Ishikawa (cell line): ENCODE results near the gene FAM114A2.

Source experiments
- CEBPB ChIP-seq: IDR thresholded peaks from 2 replicates; pipeline ENCODE4 v1.6.1; 2012
- CREB1 ChIP-seq: IDR thresholded peaks from 2 replicates; pipeline ENCODE4 v1.6.1; 2012; ENCODE audit warnings: low read depth
- NFIC ChIP-seq: IDR thresholded peaks from 2 replicates; pipeline ENCODE4 v1.6.1; 2012
- TAF1 ChIP-seq: IDR thresholded peaks from 2 replicates; pipeline ENCODE4 v1.6.1; 2012; ENCODE audit warnings: low read depth, mild to moderate bottlenecking
- TEAD4 ChIP-seq: IDR thresholded peaks from 2 replicates; pipeline ENCODE4 v1.6.1; 2012
- YY1 ChIP-seq: IDR thresholded peaks from 2 replicates; pipeline ENCODE4 v1.6.1; 2012; ENCODE audit warnings: low read depth
- ZBTB7A ChIP-seq: IDR thresholded peaks from 2 replicates; pipeline ENCODE4 v1.6.1; 2012; ENCODE audit warnings: low read depth
- TF ChIP-seq, protein P1 (sequence below): IDR thresholded peaks from 2 replicates; pipeline ENCODE4 v1.6.1; 2012; ENCODE audit warnings: low read depth, mild to moderate bottlenecking
- TF ChIP-seq, protein P2 (sequence below): IDR thresholded peaks from 2 replicates; pipeline ENCODE4 v1.6.1; 2012
- TF ChIP-seq, protein P3 (sequence below): IDR thresholded peaks from 2 replicates; pipeline ENCODE4 v1.6.1; 2012

DNA sequence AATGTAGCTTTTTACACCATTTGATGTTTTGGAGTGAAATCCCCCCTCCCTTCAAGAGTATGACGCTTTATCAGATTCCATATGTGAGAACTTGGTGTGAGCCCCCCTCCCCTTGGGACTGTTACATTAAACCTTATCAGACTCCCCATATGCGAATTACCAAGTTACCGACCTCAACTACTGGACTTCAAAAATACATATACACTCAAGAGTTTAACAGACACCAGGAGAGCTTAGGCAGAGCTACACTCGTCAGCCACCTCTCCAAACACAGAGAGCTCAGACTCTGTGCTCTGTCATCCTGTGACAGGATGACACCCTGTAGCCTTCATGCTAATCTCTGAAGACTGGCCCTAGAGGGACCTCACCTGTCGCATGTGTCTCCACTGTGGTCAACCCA is 50.2 kb downstream of the FAM114A2 start:
- TF ChIP-seq, protein P1, sequence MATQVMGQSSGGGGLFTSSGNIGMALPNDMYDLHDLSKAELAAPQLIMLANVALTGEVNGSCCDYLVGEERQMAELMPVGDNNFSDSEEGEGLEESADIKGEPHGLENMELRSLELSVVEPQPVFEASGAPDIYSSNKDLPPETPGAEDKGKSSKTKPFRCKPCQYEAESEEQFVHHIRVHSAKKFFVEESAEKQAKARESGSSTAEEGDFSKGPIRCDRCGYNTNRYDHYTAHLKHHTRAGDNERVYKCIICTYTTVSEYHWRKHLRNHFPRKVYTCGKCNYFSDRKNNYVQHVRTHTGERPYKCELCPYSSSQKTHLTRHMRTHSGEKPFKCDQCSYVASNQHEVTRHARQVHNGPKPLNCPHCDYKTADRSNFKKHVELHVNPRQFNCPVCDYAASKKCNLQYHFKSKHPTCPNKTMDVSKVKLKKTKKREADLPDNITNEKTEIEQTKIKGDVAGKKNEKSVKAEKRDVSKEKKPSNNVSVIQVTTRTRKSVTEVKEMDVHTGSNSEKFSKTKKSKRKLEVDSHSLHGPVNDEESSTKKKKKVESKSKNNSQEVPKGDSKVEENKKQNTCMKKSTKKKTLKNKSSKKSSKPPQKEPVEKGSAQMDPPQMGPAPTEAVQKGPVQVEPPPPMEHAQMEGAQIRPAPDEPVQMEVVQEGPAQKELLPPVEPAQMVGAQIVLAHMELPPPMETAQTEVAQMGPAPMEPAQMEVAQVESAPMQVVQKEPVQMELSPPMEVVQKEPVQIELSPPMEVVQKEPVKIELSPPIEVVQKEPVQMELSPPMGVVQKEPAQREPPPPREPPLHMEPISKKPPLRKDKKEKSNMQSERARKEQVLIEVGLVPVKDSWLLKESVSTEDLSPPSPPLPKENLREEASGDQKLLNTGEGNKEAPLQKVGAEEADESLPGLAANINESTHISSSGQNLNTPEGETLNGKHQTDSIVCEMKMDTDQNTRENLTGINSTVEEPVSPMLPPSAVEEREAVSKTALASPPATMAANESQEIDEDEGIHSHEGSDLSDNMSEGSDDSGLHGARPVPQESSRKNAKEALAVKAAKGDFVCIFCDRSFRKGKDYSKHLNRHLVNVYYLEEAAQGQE = no peak
- TF ChIP-seq, protein P2, sequence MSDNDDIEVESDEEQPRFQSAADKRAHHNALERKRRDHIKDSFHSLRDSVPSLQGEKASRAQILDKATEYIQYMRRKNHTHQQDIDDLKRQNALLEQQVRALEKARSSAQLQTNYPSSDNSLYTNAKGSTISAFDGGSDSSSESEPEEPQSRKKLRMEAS = no peak
- TF ChIP-seq, protein P3, sequence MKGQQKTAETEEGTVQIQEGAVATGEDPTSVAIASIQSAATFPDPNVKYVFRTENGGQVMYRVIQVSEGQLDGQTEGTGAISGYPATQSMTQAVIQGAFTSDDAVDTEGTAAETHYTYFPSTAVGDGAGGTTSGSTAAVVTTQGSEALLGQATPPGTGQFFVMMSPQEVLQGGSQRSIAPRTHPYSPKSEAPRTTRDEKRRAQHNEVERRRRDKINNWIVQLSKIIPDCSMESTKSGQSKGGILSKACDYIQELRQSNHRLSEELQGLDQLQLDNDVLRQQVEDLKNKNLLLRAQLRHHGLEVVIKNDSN = no peak
- TF ChIP-seq TAF1 = no peak
- no peak for TF ChIP-seq CREB1
- TF ChIP-seq NFIC = no peak
- TF ChIP-seq ZBTB7A = no peak
- no peak for TF ChIP-seq CEBPB
- TF ChIP-seq TEAD4 = no peak
- no peak for TF ChIP-seq YY1
